ENCODE measurements around the gene PAK4.
"Not testable (repeated sequence)": the region's sequence is repeated elsewhere in the genome, so short reads cannot be mapped to it uniquely, and the experiment has no call there.

Gene PAK4

DNA sequence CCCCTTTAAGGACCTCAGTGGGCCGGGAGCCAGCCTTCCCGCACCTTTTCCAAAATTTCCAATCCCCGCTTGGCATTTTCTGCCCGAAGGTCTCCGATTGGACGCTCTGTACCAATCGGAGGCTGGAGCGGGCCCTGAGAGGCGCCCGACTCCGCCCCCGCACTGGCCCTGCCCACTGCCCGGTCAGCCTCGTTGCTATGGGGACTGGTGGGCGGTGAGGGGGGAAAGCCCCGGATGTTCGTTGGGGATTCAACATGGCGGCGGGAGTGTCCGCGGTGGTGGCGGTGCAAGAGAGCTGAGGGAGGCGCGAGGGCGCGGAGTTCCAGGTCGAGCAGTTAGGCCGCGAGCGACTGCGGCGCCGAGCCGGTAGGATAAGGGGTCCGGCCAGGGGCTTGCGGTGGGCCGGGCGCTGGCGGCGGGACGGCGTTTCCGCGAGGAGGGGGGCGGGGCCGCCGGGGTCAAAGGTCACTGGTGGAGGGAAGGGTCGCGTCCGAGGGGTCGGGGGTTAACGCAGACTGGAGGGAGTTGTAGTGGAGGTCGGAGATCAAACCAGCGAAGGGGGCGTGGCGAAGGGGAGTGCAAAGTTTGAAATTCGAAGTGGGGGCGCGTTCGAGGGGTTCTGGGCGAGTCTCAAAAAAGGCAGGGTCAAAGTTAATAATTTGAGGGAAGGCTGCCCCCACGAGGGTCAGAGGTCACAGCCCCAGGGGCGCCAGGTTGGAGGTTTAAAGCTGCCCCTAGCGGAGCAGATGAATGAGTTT, at the start of gene PAK4:
PAK4 (plus strand) TSS at position 233 of the 758 bp plus-strand sequence. CDS start 43,768 bp downstream, outside the sequence.
- peak; percentile 96 to 98 (median 97) for DNase-seq (ENCODE audit: low read depth in 2 of 3, low spot score in 2 of 3)

DNA sequence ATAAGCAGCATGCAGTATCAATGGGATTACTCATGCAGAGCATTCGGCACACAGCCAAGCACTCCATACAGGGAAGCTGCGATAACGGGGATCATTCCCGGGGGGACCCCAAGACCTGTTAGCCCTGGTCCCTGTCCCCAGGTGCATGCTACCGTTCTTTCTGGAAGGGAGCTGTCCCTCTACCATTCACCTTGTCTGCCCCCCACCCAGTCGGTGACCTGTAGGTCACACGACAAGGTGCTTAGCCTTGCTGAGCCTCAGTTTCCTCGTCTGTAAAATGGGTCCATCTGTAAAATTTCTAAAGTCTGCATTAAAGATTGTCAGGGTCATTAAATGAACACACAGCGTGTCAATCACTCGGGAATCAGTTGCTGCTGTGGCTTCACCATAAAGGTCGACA, 48.3 kb upstream of the PAK4 start:
- DNase-seq (ENCODE audit: low read depth in 2 of 3, low spot score in 2 of 3): no peak

GRCh38 chr19:39078436-39079200, 47.0 kb upstream of the PAK4 start:
- no peak for DNase-seq (ENCODE audit: low read depth in 2 of 3, low spot score in 2 of 3)

DNA sequence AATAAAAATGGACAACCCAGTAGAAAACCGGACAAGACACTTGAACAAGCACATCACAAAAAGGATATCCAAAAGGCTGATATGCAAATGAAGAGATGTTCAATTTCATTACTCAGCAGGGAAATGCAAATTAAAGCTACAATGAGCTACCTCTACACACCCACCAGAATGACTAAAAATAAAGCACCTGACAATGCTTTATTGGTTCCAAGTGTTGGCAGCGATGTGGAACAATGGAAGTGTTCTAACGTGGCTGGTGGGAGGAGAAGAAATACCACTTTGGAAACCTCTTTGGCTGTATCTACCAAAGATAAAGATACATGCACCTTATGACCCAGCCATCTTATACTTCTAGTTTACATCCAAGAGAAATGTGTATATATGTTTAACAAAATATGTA, 45.2 kb upstream of the PAK4 start:
- no peak for DNase-seq (ENCODE audit: low read depth in 2 of 3, low spot score in 2 of 3)

- no peak for DNase-seq (ENCODE audit: low read depth in 2 of 3, low spot score in 2 of 3)
Measured at GRCh38 chr19:39082167-39082566, 43.4 kb upstream of the PAK4 start.

DNA sequence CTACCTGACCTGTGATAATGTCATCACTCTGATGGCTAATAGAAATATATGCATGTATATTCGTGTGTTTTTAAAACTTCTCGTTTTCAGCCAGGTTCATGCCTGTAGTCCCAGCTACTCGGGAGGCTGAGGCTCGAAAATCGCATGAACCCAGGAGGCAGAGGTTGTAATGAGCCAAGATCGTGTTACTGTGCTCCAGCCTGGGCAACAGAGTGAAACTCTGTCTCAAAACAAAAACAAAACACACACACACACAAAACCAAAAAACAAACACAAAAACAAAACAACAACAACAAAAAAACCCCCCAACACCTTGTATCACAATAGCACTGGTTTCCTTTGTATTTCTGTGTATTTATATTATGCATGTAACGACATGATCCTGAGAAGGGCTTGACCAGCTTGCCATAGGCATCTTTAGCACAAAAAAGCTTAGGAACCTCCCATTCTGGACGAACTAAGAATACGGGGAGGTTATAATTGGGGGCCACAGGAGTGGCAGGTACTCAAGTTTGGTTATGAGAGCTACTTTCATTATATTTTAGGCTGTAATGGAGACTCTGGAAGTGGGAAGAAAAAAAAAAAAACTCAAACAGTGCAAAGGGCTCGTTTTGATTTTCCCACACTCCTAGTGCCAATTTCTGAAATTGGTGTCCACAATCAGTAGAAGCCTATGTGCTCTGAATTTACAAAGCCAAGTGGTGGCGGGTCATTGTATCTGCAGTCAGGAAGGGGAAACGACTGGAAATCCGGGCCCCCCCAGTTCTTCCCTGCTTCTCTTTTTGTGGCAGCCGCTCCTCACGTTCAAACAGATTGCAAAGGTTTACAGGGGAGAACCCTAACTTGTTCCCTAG, 42.6 kb upstream of the PAK4 start:
- no peak for DNase-seq (ENCODE audit: low read depth in 2 of 3, low spot score in 2 of 3)

DNA sequence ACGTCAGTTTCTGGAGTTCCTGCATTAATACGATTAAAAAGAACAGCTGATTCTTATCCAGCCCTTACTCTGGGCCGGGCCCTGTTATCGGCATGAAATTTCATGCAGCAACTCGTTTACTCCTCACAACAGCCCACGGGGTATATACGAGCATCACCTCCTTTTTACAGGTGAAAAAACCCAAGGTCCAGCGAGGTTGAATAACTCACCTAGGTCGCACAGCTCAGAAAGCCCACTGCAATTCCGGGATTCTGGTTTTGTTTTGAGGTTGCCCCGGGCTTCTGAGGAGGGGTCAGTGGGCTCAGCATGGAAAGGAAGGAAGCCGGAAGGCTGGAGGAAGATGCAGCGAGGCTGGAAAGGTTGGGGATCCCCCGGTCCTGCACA, 42.0 kb upstream of the PAK4 start:
- DNase-seq (ENCODE audit: low read depth in 2 of 3, low spot score in 2 of 3): no peak

DNA sequence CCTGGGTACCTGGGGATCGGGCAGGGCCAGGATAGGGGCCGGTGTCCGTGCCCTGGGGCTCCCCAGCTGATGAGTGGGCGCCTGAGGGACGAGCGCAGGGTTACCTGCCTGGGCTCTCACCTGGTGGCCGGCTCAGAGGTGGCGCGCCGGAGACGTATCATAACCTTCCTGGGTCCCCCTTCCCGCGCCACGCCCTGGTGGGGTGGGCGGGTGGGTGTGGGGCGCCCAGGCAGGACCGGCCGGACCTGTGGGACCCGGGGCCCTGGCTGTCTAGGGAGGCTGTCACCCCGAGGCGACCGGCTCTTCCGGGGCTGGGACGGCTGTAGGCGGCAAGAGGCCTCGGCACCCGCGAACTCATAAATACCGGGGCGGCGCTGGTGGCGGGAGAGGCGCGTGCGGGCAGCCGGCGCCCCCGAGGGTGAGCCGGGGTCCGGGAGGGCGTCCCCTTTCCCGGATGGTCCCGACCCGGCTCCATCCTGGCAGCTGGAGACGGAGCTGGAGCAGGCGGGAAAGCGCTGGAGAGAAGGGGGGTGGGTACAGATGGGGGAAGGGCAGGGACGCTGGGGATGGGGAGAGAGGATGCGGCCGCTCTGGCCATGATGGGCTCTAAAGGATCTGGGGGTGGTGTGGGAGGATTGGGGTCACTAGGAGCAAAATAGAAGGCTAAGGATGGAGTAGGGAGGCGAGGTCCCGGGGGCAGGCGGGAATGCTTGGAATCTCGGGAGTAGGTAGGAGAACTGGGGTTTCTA, 41.4 kb upstream of the PAK4 start, which contains the start of gene ACP7:
ACP7 (plus strand) TSS at position 386 of the 749 bp plus-strand sequence. CDS start 902 bp downstream, outside the sequence.
- DNase-seq (ENCODE audit: low read depth in 2 of 3, low spot score in 2 of 3): no peak

DNA sequence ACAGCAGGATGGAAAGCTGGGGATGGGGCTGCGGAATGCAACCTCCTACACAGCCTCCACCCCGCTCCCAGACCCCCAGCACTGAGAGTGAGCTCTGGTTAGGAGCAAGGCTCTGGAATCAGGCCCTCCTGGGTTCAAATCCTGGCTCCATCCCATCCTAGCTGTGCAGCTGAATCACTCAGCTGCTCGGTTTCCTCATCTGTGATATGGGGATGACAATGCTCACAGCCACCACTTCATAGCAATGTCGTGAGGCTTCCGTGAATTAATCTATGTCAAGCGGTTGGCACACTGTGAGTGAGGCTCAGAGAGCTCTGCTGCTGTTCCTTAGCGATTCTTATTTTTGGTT, 40.9 kb upstream of the PAK4 start:
- DNase-seq (ENCODE audit: low read depth in 2 of 3, low spot score in 2 of 3): no peak

- no peak for DNase-seq (ENCODE audit: low read depth in 2 of 3, low spot score in 2 of 3)
Measured at GRCh38 chr19:39085392-39085791, 40.2 kb upstream of the PAK4 start.

DNA sequence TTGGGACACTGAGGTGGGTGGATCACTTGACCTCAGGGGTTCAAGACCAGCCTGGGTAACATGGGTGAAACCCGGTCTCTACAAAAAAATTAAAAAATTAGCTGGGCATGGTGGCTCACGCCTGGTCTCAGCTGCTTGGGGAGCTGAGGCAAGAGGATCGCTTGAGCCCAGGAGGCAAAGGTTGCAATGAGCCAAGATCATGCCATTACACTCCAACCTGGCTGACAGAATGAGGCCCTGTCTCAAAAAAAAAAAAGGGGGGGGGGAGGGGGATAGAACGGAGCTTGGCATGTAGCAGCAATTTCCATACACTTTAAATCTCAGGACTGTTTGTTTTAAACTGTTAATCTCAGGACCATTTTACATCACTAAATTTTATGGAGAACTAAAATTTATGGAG, 39.2 kb upstream of the PAK4 start:
- DNase-seq (ENCODE audit: low read depth in 2 of 3, low spot score in 2 of 3): no peak

GRCh38 chr19:39087907-39088686, 37.5 kb upstream of the PAK4 start:
- DNase-seq (ENCODE audit: low read depth in 2 of 3, low spot score in 2 of 3): no peak

GRCh38 chr19:39090016-39090415, 35.6 kb upstream of the PAK4 start:
- not testable (repeated sequence) for DNase-seq (ENCODE audit: low read depth in 2 of 3, low spot score in 2 of 3)

DNA sequence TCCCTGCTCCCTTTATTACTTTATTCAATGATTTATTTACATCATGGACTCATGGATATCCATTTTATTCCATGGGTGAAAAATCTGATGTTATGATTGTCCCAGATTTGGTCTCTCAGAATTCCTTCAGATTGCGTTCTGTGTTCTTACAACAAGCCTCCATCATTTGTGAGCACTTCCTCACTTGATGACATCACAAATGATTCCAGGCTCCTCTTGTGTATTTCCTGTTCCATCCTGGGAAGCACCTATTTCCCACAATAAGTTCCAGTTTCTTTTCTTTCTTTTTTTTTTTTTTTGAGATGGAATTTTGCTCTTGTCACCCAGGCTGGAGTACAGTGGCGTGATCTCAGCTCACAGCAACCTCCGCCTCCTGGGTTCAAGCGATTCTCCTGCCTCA, 34.7 kb upstream of the PAK4 start:
- DNase-seq (ENCODE audit: low read depth in 2 of 3, low spot score in 2 of 3): no peak

- DNase-seq (ENCODE audit: low read depth in 2 of 3, low spot score in 2 of 3): not testable (repeated sequence)
Measured at GRCh38 chr19:39095799-39096540, 29.6 kb upstream of the PAK4 start.

DNA sequence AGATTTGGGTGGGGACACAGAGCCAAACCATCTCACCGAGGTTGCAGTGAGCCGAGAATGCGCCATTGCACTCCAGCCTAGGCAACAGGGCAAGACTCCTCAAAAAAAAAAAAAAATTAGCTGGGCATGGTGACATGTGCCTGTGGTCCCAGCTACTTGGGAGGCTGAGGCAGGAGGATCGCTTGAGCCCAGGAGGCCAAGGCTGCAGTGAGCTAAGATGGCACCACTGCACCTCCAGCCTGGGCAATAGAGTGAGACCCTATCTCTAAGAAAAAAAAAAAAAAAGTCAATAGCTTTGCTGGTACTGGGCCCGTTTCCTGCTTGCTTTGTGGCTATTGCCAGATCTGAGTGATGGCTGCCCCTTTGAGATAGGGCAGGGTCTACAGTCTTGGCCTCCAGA, 28.3 kb upstream of the PAK4 start:
- no peak for DNase-seq (ENCODE audit: low read depth in 2 of 3, low spot score in 2 of 3)

DNA sequence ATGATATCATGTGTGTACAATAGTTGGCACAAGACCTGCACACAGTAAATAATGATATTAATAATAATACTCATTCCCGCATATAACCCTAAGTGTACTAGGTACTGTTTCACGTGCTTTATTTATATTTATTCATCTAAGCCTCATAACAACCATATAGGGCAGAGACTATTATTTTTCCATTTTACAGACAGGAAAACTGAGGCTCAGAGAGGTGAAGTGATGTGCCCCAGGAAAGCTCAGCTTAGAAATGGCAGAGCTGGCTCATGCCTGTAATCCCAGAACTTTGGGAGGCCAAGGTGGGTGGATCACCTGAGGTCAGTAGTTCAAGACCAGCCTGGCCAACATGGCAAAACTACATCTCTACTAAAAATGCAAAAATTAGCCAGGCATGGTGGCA, 27.9 kb upstream of the PAK4 start:
- no peak for DNase-seq (ENCODE audit: low read depth in 2 of 3, low spot score in 2 of 3)

DNA sequence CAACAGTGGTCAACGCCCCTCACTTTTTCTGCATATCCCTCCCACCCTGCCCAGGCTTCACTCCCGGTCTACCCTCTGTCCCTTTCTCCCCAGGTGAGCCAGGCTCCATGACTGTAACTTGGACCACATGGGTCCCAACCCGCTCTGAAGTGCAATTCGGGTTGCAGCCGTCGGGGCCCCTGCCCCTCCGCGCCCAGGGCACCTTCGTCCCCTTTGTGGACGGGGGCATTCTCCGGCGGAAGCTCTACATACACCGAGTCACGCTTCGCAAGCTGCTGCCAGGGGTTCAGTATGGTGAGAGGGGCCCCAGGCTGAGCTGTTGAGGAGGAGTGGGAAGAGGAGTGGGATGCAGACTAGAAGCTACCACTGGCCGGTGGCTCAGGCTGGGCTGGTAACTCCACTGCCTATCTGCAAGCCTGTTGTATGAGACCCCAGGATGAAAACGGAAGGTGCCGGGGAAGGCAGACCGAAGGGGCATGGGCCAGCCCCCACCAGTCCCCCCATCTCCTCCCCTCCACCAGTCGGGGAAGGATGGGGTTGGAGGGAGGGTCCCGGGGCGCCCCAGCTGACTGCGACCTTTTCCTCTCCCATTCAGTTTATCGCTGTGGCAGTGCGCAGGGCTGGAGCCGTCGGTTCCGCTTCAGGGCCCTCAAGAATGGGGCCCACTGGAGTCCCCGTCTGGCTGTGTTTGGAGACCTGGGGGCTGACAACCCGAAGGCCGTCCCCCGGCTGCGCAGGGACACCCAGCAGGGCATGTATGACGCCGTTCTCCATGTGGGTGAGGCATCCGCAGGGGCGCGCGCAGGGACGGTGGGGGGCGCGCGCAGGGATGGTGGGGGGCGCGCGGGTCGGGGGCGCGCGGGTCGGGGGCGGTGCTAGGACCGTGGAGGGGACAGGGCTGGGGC, 27.0 kb upstream of the PAK4 start:
- DNase-seq (ENCODE audit: low read depth in 2 of 3, low spot score in 2 of 3): no peak
